Measurements from ENCODE around the gene QRICH1.

DNA sequence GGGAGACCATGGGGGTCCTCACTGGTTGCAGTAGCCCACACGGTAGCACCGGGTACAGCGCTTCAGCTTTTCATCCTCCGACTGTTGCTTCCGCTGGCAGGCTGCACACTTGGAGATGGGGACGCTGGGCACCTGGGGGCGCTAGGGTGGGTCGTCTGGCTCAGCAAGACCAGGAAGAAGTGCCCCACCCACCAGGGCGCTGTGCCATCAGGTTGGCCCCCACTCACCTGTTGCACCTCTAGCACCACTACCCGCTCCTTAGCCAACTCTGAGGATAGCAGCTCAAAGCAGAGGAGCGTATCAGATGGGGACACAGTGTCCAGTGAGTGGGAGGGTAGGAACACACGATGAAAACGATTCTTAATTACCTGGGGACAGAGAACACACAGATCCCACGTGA is 18.4 kb upstream of the QRICH1 start:
- TF ChIP-seq YY1 (IDR thresholded peaks at IDR 0.05; ENCODE audit: low read depth) (no peak), NRF1 (IDR thresholded peaks at IDR 0.05; ENCODE audit: low read depth, low read length) (no peak), RXRA (IDR thresholded peaks at IDR 0.05; ENCODE audit: borderline replicate concordance, low read depth) (no peak), FOXJ3 (CRISPR knock-in tag; IDR thresholded peaks at IDR 0.05) (no peak), GABPA (IDR thresholded peaks at IDR 0.05; ENCODE audit: low read depth) (no peak), POLR2AphosphoS5 (IDR thresholded peaks at IDR 0.05; ENCODE audit: low read depth, low read length) (no peak), USF1 (IDR thresholded peaks at IDR 0.05; ENCODE audit: borderline replicate concordance, low read depth) (no peak), REST (IDR thresholded peaks at IDR 0.05; ENCODE audit: low read depth, low read length) (no peak)
- TF ChIP-seq, protein P1, sequence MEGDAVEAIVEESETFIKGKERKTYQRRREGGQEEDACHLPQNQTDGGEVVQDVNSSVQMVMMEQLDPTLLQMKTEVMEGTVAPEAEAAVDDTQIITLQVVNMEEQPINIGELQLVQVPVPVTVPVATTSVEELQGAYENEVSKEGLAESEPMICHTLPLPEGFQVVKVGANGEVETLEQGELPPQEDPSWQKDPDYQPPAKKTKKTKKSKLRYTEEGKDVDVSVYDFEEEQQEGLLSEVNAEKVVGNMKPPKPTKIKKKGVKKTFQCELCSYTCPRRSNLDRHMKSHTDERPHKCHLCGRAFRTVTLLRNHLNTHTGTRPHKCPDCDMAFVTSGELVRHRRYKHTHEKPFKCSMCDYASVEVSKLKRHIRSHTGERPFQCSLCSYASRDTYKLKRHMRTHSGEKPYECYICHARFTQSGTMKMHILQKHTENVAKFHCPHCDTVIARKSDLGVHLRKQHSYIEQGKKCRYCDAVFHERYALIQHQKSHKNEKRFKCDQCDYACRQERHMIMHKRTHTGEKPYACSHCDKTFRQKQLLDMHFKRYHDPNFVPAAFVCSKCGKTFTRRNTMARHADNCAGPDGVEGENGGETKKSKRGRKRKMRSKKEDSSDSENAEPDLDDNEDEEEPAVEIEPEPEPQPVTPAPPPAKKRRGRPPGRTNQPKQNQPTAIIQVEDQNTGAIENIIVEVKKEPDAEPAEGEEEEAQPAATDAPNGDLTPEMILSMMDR (IDR thresholded peaks at IDR 0.05): no peak
- TF ChIP-seq, protein P2, sequence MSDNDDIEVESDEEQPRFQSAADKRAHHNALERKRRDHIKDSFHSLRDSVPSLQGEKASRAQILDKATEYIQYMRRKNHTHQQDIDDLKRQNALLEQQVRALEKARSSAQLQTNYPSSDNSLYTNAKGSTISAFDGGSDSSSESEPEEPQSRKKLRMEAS (IDR thresholded peaks at IDR 0.05; ENCODE audit: low read depth): no peak

All from SK-N-SH (cell line).